Nephron progenitor cell (in vitro differentiated cells): ENCODE results near the gene ENPP4.

ENCODE experiments used
- DNase-seq: peaks from one replicate; pipeline ENCODE4 v3.0.0; 2021
- H3K27ac Mint-ChIP-seq: 2 replicates; pipeline ENCODE4 v1.8.0; 2021; ENCODE audit warnings: mild to moderate bottlenecking, moderate library complexity, mixed read lengths
- H3K27me3 Mint-ChIP-seq: 2 replicates; pipeline ENCODE4 v1.8.0; 2021; ENCODE audit warnings: mild to moderate bottlenecking, low read depth, mixed read lengths; ENCODE audit not compliant: poor library complexity
- H3K36me3 Mint-ChIP-seq: 2 replicates; pipeline ENCODE4 v1.8.0; 2021; ENCODE audit warnings: low read depth, mixed read lengths
- H3K4me1 Mint-ChIP-seq: 2 replicates; pipeline ENCODE4 v1.8.0; 2021; ENCODE audit warnings: mixed read lengths
- H3K4me3 Mint-ChIP-seq: 2 replicates; pipeline ENCODE4 v1.8.0; 2021; ENCODE audit warnings: mild to moderate bottlenecking, moderate library complexity, mixed read lengths
- H3K9me3 Mint-ChIP-seq: 2 replicates; pipeline ENCODE4 v1.8.0; 2021; ENCODE audit warnings: mild to moderate bottlenecking, moderate library complexity, mixed read lengths
- CTCF ChIP-seq: fragments of 200-600 bp; sonication (generic); IDR thresholded peaks from 2 replicates; pipeline ENCODE4 v1.5.0; 2021; ENCODE audit warnings: antibody characterized with exemption

ENPP4 gene

GRCh38 chr6:46156701-46157100 lies 26.9 kb downstream of the ENPP4 start:
- Mint-ChIP-seq H3K4me3 (no peak overlapping the region), H3K4me1 (no peaks in the 10 kb centered on the region), H3K9me3 (peaks cover 10% of the 10 kb centered on the region), H3K36me3 (peaks cover 10% of the 10 kb centered on the region), H3K27ac (no peak overlapping the region), H3K27me3 (peaks cover 3% of the 10 kb centered on the region)
- TF ChIP-seq CTCF: no peak
- no peak for DNase-seq

- DNase-seq: no peak
- Mint-ChIP-seq H3K9me3 (peaks cover 10% of the 10 kb centered on the region), H3K4me1 (no peaks in the 10 kb centered on the region), H3K4me3 (no peak overlapping the region), H3K36me3 (peaks cover 21% of the 10 kb centered on the region), H3K27ac (no peak overlapping the region), H3K27me3 (peaks cover 3% of the 10 kb centered on the region)
- TF ChIP-seq CTCF: no peak
These were observed 29.4 kb downstream of the ENPP4 start for GRCh38 chr6:46159229-46159628.

GRCh38 chr6:46160102-46160501 lies 30.3 kb downstream of the ENPP4 start:
- no peak for TF ChIP-seq CTCF
- no peak overlapping the region for H3K4me3 Mint-ChIP-seq
- no peak overlapping the region for H3K27ac Mint-ChIP-seq
- no peak for DNase-seq
- H3K4me1 Mint-ChIP-seq: no peaks in the 10 kb centered on the region
- peaks cover 3% of the 10 kb centered on the region for H3K27me3 Mint-ChIP-seq
- H3K9me3 Mint-ChIP-seq: peaks cover 14% of the 10 kb centered on the region
- H3K36me3 Mint-ChIP-seq: peaks cover 25% of the 10 kb centered on the region

- Mint-ChIP-seq H3K36me3 (peaks cover 10% of the 10 kb centered on the region), H3K9me3 (no peaks in the 10 kb centered on the region), H3K4me1 (peaks cover 8% of the 10 kb centered on the region), H3K4me3 (peak within 1 kb of the TSS; percentile 95), H3K27me3 (peaks cover 22% of the 10 kb centered on the region), H3K27ac (no peak within 1 kb of the TSS)
- peak; percentile 88 for DNase-seq
- TF ChIP-seq CTCF: no peak
These were observed 40.8 kb downstream of the ENPP4 start, which contains the start of gene ENPP5 for GRCh38 chr6:46170357-46171289. ENPP5 (minus strand) TSS chr6:46170980; CDS start chr6:46168262, 2,718 bp downstream.

GRCh38 chr6:46172176-46172575 lies 42.4 kb downstream of the ENPP4 start:
- Mint-ChIP-seq H3K27ac (no peak overlapping the region), H3K27me3 (peaks cover 27% of the 10 kb centered on the region), H3K4me1 (peaks cover 8% of the 10 kb centered on the region), H3K4me3 (peak overlapping the region; percentile 95), H3K9me3 (no peaks in the 10 kb centered on the region), H3K36me3 (peaks cover 5% of the 10 kb centered on the region)
- no peak for DNase-seq
- no peak for TF ChIP-seq CTCF

- DNase-seq: no peak
- no peak overlapping the region for H3K27ac Mint-ChIP-seq
- TF ChIP-seq CTCF: no peak
- H3K27me3 Mint-ChIP-seq: peaks cover 36% of the 10 kb centered on the region
- H3K4me3 Mint-ChIP-seq: no peak overlapping the region
- H3K4me1 Mint-ChIP-seq: peaks cover 6% of the 10 kb centered on the region
- no peaks in the 10 kb centered on the region for H3K9me3 Mint-ChIP-seq
- H3K36me3 Mint-ChIP-seq: no peaks in the 10 kb centered on the region
These were observed 45.1 kb downstream of the ENPP4 start for GRCh38 chr6:46174904-46175303.
